HCT116 (cell line): ENCODE results near the gene CYB5RL. TPM values are rescaled to one million over a fixed set of nuclear protein-coding genes. Genes with fewer than 3 reads are reported as not detected.

Experiments used
- ATAC-seq: fragments of 200-7000 bp; cut with Tn5 transposase; 2 replicates; pipeline ENCODE4 v1.9.1; 2020; ENCODE audit warnings: mild to moderate bottlenecking, moderate library complexity
- BruUV-seq: library from RNA; stranded (reverse); fragments of 400-500 nt; replicated peaks from 2 replicates; lab custom pipeline; 2021; lab: Mats Ljungman, UMichigan
- CTCF ChIA-PET: fragments of 300-600 bp; sonication (Branson Sonifier 250); formaldehyde crosslinking; loops from one replicate; lab custom pipeline; 2021; ENCODE audit warnings: antibody characterized with exemption; lab: Charles Lee
- POLR2A ChIA-PET: fragments of 300-600, 350-600 bp; sonication (Branson Sonifier 250); formaldehyde crosslinking; loops from one replicate; lab custom pipeline; 2021; ENCODE audit warnings: antibody characterized with exemption; lab: Charles Lee
- RAD21 ChIA-PET, 2 experiments: fragments of 300-600 bp; sonication (Branson Sonifier 250); formaldehyde crosslinking; loops; one replicate each; lab custom pipeline; 2023; ENCODE audit warnings: low total read pairs in 2 of 2; ENCODE audit not compliant: uncharacterized antibody in 2 of 2, unreplicated experiment in 2 of 2, low non-redundant PET in 1 of 2; lab: Charles Lee
- DNase-seq: peaks from one replicate; pipeline ENCODE4 v3.0.0-alpha.2; 2010; ENCODE audit warnings: low read depth, low spot score
- H2AFZ ChIP-seq: fragments of 200-600 bp; shearing (Covaris generic), sonication (generic); 2 replicates; pipeline ENCODE4 v1.6.1; 2017; ENCODE audit warnings: low read depth, mixed run types, mixed read lengths, antibody characterized with exemption, low read length; ENCODE audit not compliant: poor library complexity, severe bottlenecking
- H3K27ac ChIP-seq: 2 replicates; pipeline ENCODE4 v1.5.1; 2012; ENCODE audit warnings: low read depth, low read length
- H3K27me3 ChIP-seq: fragments of 200-600 bp; sonication (generic); 2 replicates; pipeline ENCODE4 v1.6.1; 2016; ENCODE audit warnings: mixed run types, low read length, mixed read lengths; ENCODE audit not compliant: insufficient read depth
- H3K36me3 ChIP-seq, 2 experiments: fragments of 200-500 bp in 1 of 2; fragments of 200-600 bp in 1 of 2; sonication (Bioruptor generic) in 1 of 2; sonication (generic) in 1 of 2; 2 replicates each; pipeline versions ENCODE4 v1.5.1 to v1.6.1; 2014 to 2016; ENCODE audit warnings: low read length in 2 of 2, inconsistent platforms in 1 of 2, mixed read lengths in 1 of 2, mixed run types in 1 of 2; ENCODE audit not compliant: insufficient read depth in 2 of 2, control insufficient read depth in 1 of 2
- H3K4me1 ChIP-seq, 2 experiments: fragments of 200-600 bp in 1 of 2; sonication (generic) in 1 of 2; 2 replicates each; pipeline versions ENCODE4 v1.5.1 to v1.6.1; 2012 to 2017; ENCODE audit warnings: low read length in 2 of 2, inconsistent platforms in 1 of 2, mild to moderate bottlenecking in 1 of 2, mixed read lengths in 1 of 2, mixed run types in 1 of 2, moderate library complexity in 1 of 2; ENCODE audit not compliant: insufficient read depth in 2 of 2, control insufficient read depth in 1 of 2
- H3K4me2 ChIP-seq: fragments of 200-600 bp; sonication (generic); 2 replicates; pipeline ENCODE4 v1.6.1; 2017; ENCODE audit warnings: mixed run types, low read length, mixed read lengths
- H3K4me3 ChIP-seq, 2 experiments: fragments of 200-600 bp in 1 of 2; sonication (generic) in 1 of 2; replicated peaks in 1 of 2; 2 replicates each; pipeline ENCODE4 v1.5.1; 2011 to 2016; ENCODE audit warnings: low read length in 2 of 2, control low read depth in 1 of 2, low read depth in 1 of 2, mild to moderate bottlenecking in 1 of 2, mixed read lengths in 1 of 2, mixed run types in 1 of 2
- H3K79me2 ChIP-seq: fragments of 200-600 bp; sonication (generic); 2 replicates; pipeline ENCODE4 v1.6.1; 2017; ENCODE audit warnings: mild to moderate bottlenecking, mixed run types, low read length, moderate library complexity, mixed read lengths; ENCODE audit not compliant: insufficient read depth
- H3K9ac ChIP-seq: fragments of 200-600 bp; sonication (generic); 2 replicates; pipeline ENCODE4 v1.6.1; 2016; ENCODE audit warnings: low read length, mixed read lengths
- H3K9me2 ChIP-seq: fragments of 200-600 bp; sonication (generic), shearing (Covaris generic); 2 replicates; pipeline ENCODE4 v1.6.1; 2017; ENCODE audit warnings: mixed run types, mild to moderate bottlenecking, moderate library complexity; ENCODE audit not compliant: insufficient read depth
- H3K9me3 ChIP-seq, 2 experiments: fragments of 200-500 bp in 1 of 2; fragments of 200-600 bp in 1 of 2; sonication (Bioruptor generic) in 1 of 2; sonication (generic) in 1 of 2; 2 replicates each; pipeline ENCODE4 v1.6.1; 2014 to 2017; ENCODE audit warnings: low read length in 2 of 2, mixed read lengths in 2 of 2, inconsistent platforms in 1 of 2, low read depth in 1 of 2, mild to moderate bottlenecking in 1 of 2, mixed run types in 1 of 2, moderate library complexity in 1 of 2; ENCODE audit not compliant: control insufficient read depth in 1 of 2, insufficient read depth in 1 of 2
- H4K20me1 ChIP-seq: fragments of 200-600 bp; sonication (generic), shearing (Covaris generic); 2 replicates; pipeline ENCODE4 v1.6.1; 2017; ENCODE audit warnings: mixed run types, mild to moderate bottlenecking, moderate library complexity; ENCODE audit not compliant: insufficient read depth
- CBX3 ChIP-seq: IDR thresholded peaks from 2 replicates; pipeline ENCODE4 v1.6.1; 2012; ENCODE audit warnings: low read depth
- CEBPB ChIP-seq: IDR thresholded peaks from 2 replicates; pipeline ENCODE4 v1.6.1; 2012; ENCODE audit warnings: low read depth
- EGR1 ChIP-seq: IDR thresholded peaks from 2 replicates; pipeline ENCODE4 v1.6.1; 2012; ENCODE audit warnings: low read depth
- ELF1 ChIP-seq: IDR thresholded peaks from 2 replicates; pipeline ENCODE4 v1.6.1; 2012; ENCODE audit warnings: low read depth, borderline replicate concordance
- EZH2 ChIP-seq: fragments of 200-600 bp; sonication (generic); IDR thresholded peaks from 2 replicates; pipeline ENCODE4 v1.6.1; 2017; ENCODE audit warnings: antibody characterized with exemption, mixed run types
- EZH2phosphoT487 ChIP-seq: fragments of 200-600 bp; IDR thresholded peaks from 2 replicates; pipeline ENCODE4 v1.6.1; 2018; ENCODE audit warnings: antibody characterized with exemption, borderline replicate concordance
- FOSL1 ChIP-seq: IDR thresholded peaks from 2 replicates; pipeline ENCODE4 v1.6.1; 2012; ENCODE audit warnings: low read depth
- JUND ChIP-seq: IDR thresholded peaks from 2 replicates; pipeline ENCODE4 v1.6.1; 2012
- POLR2AphosphoS5 ChIP-seq: IDR thresholded peaks from 2 replicates; pipeline ENCODE4 v1.6.1; 2011; ENCODE audit warnings: mild to moderate bottlenecking, low read depth, low read length, moderate library complexity
- RAD21 ChIP-seq: IDR thresholded peaks from 2 replicates; pipeline ENCODE4 v1.6.1; 2012; ENCODE audit warnings: low read depth, mild to moderate bottlenecking
- SP1 ChIP-seq: IDR thresholded peaks from 2 replicates; pipeline ENCODE4 v1.6.1; 2012; ENCODE audit warnings: low read depth
- SRF ChIP-seq: IDR thresholded peaks from 2 replicates; pipeline ENCODE4 v1.6.1; 2012; ENCODE audit warnings: low read depth
- TCF7L2 ChIP-seq: IDR thresholded peaks from 2 replicates; pipeline ENCODE4 v1.7.0; 2011; ENCODE audit warnings: borderline replicate concordance, inconsistent platforms; ENCODE audit not compliant: insufficient read depth, insufficient read length; ENCODE audit errors: extremely low read depth
- YY1 ChIP-seq: IDR thresholded peaks from 2 replicates; pipeline ENCODE4 v1.6.1; 2011; ENCODE audit warnings: low read length, low read depth, moderate library complexity, mild to moderate bottlenecking; ENCODE audit not compliant: insufficient replicate concordance; ENCODE audit errors: extremely low read depth
- ZNF274 ChIP-seq: fragments of 200-500 bp; sonication (Bioruptor generic); IDR thresholded peaks from 2 replicates; pipeline ENCODE4 v1.6.1; 2014; ENCODE audit warnings: mild to moderate bottlenecking, low read depth, low read length, inconsistent platforms
- intact Hi-C: fragments of 100-400 bp; cut with micrococcal nuclease; formaldehyde crosslinking; loops from 2 replicates; pipeline ENCODE4 v1.10.0; 2022
- total RNA-seq: library from RNA; stranded (reverse); gene quantifications from one replicate; pipeline ENCODE4 v1.2.1, GENCODE V29; 2021; ENCODE audit not compliant: unreplicated experiment
- TF ChIP-seq, protein P1 (sequence below): IDR thresholded peaks from 2 replicates; pipeline ENCODE4 v1.6.1; 2012; ENCODE audit warnings: low read depth
- TF ChIP-seq, protein P2 (sequence below): IDR thresholded peaks from 2 replicates; pipeline ENCODE4 v1.6.1; 2012
- TF ChIP-seq, protein P3 (sequence below), 3 experiments: fragments of 200-600 bp in 1 of 3; sonication (generic) in 1 of 3; IDR thresholded peaks in 2 of 3; conservative IDR thresholded peaks in 1 of 3; 2 replicates each; pipeline ENCODE4 v1.5.1; 2012 to 2017; ENCODE audit warnings: low read depth in 2 of 3, low read length in 2 of 3, antibody characterized with exemption in 1 of 3, borderline replicate concordance in 1 of 3, control low read depth in 1 of 3, mild to moderate bottlenecking in 1 of 3, mixed read lengths in 1 of 3, mixed run types in 1 of 3, moderate library complexity in 1 of 3; ENCODE audit not compliant: insufficient read depth in 1 of 3
- TF ChIP-seq, protein P4 (sequence below): IDR thresholded peaks from 2 replicates; pipeline ENCODE4 v1.6.1; 2012

CYB5RL gene
- total RNA-seq, 1 experiment from 2014 or later = 11.7 TPM

DNA sequence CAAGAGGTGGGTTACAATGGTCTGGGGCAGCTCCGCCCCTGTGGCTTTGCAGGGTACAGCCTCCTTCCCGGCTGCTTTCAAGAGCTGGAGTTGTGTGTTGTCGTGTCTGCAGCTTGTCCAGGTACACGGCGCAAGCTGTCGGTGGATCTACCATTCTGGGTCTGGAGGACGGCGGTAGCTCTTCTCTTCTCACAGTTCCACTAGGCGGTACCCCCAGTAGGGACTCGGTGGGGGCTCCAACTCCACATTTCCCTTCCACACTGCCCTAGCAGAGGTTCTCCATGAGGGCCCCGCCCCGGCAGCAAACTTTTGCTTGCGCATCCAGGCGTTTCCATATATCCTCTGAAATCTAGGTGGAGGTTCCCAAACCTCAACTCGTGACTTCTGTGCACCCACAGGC is 34.7 kb downstream of the CYB5RL start:
- ChIA-PET RAD21 (no interaction called here), POLR2A (no interaction called here), CTCF (no interaction called here)
- Histone ChIP-seq H3K9ac (no peak overlapping the region), H3K27ac (no peak overlapping the region), H3K4me2 (no peak overlapping the region), H3K79me2 (no peaks in the 10 kb centered on the region), H3K27me3 (no peaks in the 10 kb centered on the region), H3K9me2 (no peaks in the 10 kb centered on the region), H3K36me3 (no peaks in the 10 kb centered on the region), H3K9me3 (no peaks in the 10 kb centered on the region), H3K4me1 (peaks cover 7 to 26% of the 10 kb centered on the region in 2 experiments), H3K4me3 (no peak overlapping the region), H2AFZ (no peak overlapping the region), H4K20me1 (no peaks in the 10 kb centered on the region)
- DNase-seq = no peak
- BruUV-seq = no TSS peak
- intact Hi-C loops = no loop called here
- TF ChIP-seq CBX3 (no peak), TCF7L2 (no peak), EZH2 (no peak), RAD21 (no peak), EZH2phosphoT487 (no peak), EGR1 (no peak), FOSL1 (no peak), SRF (no peak), YY1 (no peak), SP1 (no peak), CEBPB (no peak), ZNF274 (no peak), POLR2AphosphoS5 (no peak), JUND (no peak), ELF1 (no peak)
- TF ChIP-seq, protein P1, sequence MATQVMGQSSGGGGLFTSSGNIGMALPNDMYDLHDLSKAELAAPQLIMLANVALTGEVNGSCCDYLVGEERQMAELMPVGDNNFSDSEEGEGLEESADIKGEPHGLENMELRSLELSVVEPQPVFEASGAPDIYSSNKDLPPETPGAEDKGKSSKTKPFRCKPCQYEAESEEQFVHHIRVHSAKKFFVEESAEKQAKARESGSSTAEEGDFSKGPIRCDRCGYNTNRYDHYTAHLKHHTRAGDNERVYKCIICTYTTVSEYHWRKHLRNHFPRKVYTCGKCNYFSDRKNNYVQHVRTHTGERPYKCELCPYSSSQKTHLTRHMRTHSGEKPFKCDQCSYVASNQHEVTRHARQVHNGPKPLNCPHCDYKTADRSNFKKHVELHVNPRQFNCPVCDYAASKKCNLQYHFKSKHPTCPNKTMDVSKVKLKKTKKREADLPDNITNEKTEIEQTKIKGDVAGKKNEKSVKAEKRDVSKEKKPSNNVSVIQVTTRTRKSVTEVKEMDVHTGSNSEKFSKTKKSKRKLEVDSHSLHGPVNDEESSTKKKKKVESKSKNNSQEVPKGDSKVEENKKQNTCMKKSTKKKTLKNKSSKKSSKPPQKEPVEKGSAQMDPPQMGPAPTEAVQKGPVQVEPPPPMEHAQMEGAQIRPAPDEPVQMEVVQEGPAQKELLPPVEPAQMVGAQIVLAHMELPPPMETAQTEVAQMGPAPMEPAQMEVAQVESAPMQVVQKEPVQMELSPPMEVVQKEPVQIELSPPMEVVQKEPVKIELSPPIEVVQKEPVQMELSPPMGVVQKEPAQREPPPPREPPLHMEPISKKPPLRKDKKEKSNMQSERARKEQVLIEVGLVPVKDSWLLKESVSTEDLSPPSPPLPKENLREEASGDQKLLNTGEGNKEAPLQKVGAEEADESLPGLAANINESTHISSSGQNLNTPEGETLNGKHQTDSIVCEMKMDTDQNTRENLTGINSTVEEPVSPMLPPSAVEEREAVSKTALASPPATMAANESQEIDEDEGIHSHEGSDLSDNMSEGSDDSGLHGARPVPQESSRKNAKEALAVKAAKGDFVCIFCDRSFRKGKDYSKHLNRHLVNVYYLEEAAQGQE = no peak
- TF ChIP-seq, protein P2, sequence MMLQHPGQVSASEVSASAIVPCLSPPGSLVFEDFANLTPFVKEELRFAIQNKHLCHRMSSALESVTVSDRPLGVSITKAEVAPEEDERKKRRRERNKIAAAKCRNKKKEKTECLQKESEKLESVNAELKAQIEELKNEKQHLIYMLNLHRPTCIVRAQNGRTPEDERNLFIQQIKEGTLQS = no peak
- TF ChIP-seq, protein P3, sequence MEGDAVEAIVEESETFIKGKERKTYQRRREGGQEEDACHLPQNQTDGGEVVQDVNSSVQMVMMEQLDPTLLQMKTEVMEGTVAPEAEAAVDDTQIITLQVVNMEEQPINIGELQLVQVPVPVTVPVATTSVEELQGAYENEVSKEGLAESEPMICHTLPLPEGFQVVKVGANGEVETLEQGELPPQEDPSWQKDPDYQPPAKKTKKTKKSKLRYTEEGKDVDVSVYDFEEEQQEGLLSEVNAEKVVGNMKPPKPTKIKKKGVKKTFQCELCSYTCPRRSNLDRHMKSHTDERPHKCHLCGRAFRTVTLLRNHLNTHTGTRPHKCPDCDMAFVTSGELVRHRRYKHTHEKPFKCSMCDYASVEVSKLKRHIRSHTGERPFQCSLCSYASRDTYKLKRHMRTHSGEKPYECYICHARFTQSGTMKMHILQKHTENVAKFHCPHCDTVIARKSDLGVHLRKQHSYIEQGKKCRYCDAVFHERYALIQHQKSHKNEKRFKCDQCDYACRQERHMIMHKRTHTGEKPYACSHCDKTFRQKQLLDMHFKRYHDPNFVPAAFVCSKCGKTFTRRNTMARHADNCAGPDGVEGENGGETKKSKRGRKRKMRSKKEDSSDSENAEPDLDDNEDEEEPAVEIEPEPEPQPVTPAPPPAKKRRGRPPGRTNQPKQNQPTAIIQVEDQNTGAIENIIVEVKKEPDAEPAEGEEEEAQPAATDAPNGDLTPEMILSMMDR (IDR thresholded peaks at IDR 0.05 in 2 of 3, conservative IDR thresholded peaks at IDR 0.05 in 1 of 3; ENCODE audit: borderline replicate concordance in 1 of 3, insufficient read depth in 1 of 3, low read depth in 2 of 3, low read length in 2 of 3) = no peak
- TF ChIP-seq, protein P4, sequence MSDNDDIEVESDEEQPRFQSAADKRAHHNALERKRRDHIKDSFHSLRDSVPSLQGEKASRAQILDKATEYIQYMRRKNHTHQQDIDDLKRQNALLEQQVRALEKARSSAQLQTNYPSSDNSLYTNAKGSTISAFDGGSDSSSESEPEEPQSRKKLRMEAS = no peak
- no peak for ATAC-seq
